ENCODE results near the gene ANGEL2.
"Not testable (repeated sequence)": the region's sequence is repeated elsewhere in the genome, so short reads cannot be mapped to it uniquely, and the experiment has no call there.

The ANGEL2 gene

DNA sequence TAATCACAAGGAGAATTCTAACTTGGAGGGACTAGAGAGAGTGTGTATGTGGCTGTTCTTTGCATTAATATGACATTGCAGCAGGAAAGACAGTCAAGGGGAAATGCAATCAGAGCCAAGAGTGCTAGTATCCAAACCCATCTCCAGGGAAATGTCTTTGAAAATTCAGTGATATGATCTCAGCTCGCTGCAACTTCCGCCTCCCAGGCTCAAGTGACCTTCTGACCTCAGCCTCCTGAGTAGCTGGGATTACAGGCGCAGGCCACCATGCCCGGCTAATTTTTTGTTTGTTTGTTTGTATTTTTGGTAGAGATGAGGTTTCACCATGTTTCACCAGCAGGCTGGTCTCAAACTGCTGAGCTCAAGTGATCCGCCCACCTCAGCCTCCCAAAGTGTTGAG is 49.1 kb downstream of the ANGEL2 start:
- peaks cover 65% of the 10 kb centered on the region for H3K36me3 ChIP-seq (ENCODE audit: insufficient read depth, insufficient read length, low read length)
- no peaks in the 10 kb centered on the region for H3K9me3 ChIP-seq (ENCODE audit: insufficient read depth, low read length)
- no peak overlapping the region for H3K4me3 ChIP-seq (ENCODE audit: insufficient read length, low read depth)
- no peak overlapping the region for H3K9ac ChIP-seq (ENCODE audit: insufficient read length, low read depth)
- H3K4me1 ChIP-seq (ENCODE audit: insufficient read depth, insufficient read length) = peaks cover 24% of the 10 kb centered on the region
- DNase-seq (ENCODE audit: low read depth, low spot score) = no peak
- H3K27me3 ChIP-seq (ENCODE audit: insufficient read depth, insufficient read length) = no peaks in the 10 kb centered on the region
- TF ChIP-seq SUZ12 (IDR thresholded peaks at IDR 0.05; ENCODE audit: extremely low read depth, insufficient read depth, insufficient read length) = no peak
- no peak for TF ChIP-seq ZNF274 (IDR thresholded peaks at IDR 0.05; ENCODE audit: low read depth, low read length)
- TF ChIP-seq YY1 (IDR thresholded peaks at IDR 0.05; ENCODE audit: insufficient read depth, insufficient read length) = no peak

DNA sequence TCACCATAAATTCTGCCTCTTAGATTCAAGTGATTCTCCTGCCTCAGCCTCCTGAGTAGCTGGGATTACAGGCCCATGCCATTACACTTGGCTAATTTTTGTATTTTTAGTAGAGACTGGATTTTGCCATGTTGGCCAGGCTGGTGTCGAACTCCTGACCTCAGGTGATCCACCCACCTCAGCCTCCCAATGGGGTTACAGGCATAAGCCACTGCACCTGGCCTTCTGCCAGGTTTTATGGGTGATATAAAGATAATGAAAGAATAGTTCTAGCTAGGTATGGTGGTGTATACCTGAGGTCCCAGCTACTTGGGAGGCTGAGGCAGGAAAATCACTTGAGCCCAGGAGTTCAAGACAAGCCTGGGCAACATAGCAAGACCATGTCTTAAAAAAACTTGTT is 50.7 kb downstream of the ANGEL2 start:
- peaks cover 73% of the 10 kb centered on the region for H3K36me3 ChIP-seq (ENCODE audit: insufficient read depth, insufficient read length, low read length)
- DNase-seq (ENCODE audit: low read depth, low spot score); H3K4me3 ChIP-seq (ENCODE audit: insufficient read length, low read depth); H3K9me3 ChIP-seq (ENCODE audit: insufficient read depth, low read length); H3K9ac ChIP-seq (ENCODE audit: insufficient read length, low read depth); H3K27me3 ChIP-seq (ENCODE audit: insufficient read depth, insufficient read length): not testable (repeated sequence)
- peaks cover 24% of the 10 kb centered on the region for H3K4me1 ChIP-seq (ENCODE audit: insufficient read depth, insufficient read length)

DNA sequence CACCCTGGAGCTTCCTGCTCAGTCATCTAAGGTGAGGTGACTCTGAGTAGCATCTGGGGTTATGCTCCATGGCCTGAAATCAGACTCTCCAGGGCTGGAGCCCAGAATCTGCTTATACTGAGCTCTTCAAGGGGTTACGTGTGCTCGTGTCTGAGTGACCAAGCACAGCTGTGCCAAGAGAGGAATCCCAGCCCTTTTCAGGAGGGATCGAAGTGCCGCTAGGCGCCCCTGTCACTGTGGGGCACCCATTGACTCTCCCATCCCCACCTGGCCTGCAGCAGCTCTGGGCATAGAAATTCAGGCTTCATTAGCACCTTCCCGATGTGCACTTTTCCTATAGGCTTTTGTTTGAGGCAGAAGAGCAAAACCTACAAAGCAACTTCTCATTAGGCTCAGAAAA is 51.6 kb downstream of the ANGEL2 start:
- no peak for DNase-seq (ENCODE audit: low read depth, low spot score)
- Histone ChIP-seq H3K9me3 (ENCODE audit: insufficient read depth, low read length) (no peaks in the 10 kb centered on the region), H3K27me3 (ENCODE audit: insufficient read depth, insufficient read length) (no peaks in the 10 kb centered on the region), H3K4me3 (ENCODE audit: insufficient read length, low read depth) (no peak overlapping the region), H3K36me3 (ENCODE audit: insufficient read depth, insufficient read length, low read length) (peaks cover 82% of the 10 kb centered on the region), H3K9ac (ENCODE audit: insufficient read length, low read depth) (no peak overlapping the region), H3K4me1 (ENCODE audit: insufficient read depth, insufficient read length) (peaks cover 28% of the 10 kb centered on the region)
- TF ChIP-seq ZNF274 (IDR thresholded peaks at IDR 0.05; ENCODE audit: low read depth, low read length) (no peak), YY1 (IDR thresholded peaks at IDR 0.05; ENCODE audit: insufficient read depth, insufficient read length) (no peak), SUZ12 (IDR thresholded peaks at IDR 0.05; ENCODE audit: extremely low read depth, insufficient read depth, insufficient read length) (no peak)

DNA sequence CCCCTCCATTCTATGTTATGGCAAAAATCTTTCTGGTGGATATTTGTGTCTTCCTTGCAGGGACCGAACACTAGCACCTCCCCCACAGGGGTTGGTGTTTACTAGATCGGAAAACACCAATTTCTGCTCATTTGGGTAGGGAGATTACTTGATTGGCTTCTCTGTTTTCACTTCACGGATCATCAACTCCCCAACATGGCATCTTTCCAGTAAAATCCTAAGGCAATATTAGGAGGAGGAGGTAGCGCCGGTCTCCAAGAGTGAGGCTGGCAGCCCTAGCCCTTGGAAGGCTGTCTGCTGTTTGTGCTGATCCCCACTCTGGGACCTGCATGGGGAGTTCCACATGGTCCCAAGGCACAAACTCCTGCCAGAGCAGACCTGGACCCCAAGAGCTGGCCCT is 53.2 kb downstream of the ANGEL2 start:
- Histone ChIP-seq H3K36me3 (ENCODE audit: insufficient read depth, insufficient read length, low read length) (peaks cover 90% of the 10 kb centered on the region), H3K9ac (ENCODE audit: insufficient read length, low read depth) (no peak overlapping the region), H3K9me3 (ENCODE audit: insufficient read depth, low read length) (no peaks in the 10 kb centered on the region), H3K4me3 (ENCODE audit: insufficient read length, low read depth) (no peak overlapping the region), H3K4me1 (ENCODE audit: insufficient read depth, insufficient read length) (peaks cover 25% of the 10 kb centered on the region), H3K27me3 (ENCODE audit: insufficient read depth, insufficient read length) (no peaks in the 10 kb centered on the region)
- DNase-seq (ENCODE audit: low read depth, low spot score) = no peak
- TF ChIP-seq YY1 (IDR thresholded peaks at IDR 0.05; ENCODE audit: insufficient read depth, insufficient read length) = no peak

DNA sequence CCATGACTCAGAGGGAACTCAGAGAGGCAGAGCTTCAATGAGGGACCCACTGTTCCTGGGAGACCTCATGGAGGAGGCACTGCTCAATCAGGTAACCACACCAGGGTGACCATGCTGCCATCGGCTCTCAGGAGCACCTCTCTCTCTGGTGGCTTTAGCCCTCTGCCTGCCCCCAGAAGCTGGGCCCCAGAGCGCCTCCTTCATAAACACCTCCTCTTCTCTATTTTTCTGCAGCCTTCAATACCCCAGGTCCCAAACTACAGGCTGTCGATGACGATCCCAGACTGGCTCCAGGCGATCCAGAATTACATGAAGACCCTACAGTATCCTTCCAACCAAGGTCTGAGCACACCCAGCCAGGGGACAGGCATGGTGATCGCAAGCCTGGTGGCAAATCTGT is 54.7 kb downstream of the ANGEL2 start:
- TF ChIP-seq YY1 (IDR thresholded peaks at IDR 0.05; ENCODE audit: insufficient read depth, insufficient read length) = no peak
- no peak for TF ChIP-seq ZNF274 (IDR thresholded peaks at IDR 0.05; ENCODE audit: low read depth, low read length)
- TF ChIP-seq SUZ12 (IDR thresholded peaks at IDR 0.05; ENCODE audit: extremely low read depth, insufficient read depth, insufficient read length) = no peak
- DNase-seq (ENCODE audit: low read depth, low spot score) = no peak
- H3K36me3 ChIP-seq (ENCODE audit: insufficient read depth, insufficient read length, low read length) = peaks cover 89% of the 10 kb centered on the region
- peaks cover 15% of the 10 kb centered on the region for H3K4me1 ChIP-seq (ENCODE audit: insufficient read depth, insufficient read length)
- no peaks in the 10 kb centered on the region for H3K27me3 ChIP-seq (ENCODE audit: insufficient read depth, insufficient read length)
- H3K9ac ChIP-seq (ENCODE audit: insufficient read length, low read depth) = no peak overlapping the region
- no peak overlapping the region for H3K4me3 ChIP-seq (ENCODE audit: insufficient read length, low read depth)
- no peaks in the 10 kb centered on the region for H3K9me3 ChIP-seq (ENCODE audit: insufficient read depth, low read length)

DNA sequence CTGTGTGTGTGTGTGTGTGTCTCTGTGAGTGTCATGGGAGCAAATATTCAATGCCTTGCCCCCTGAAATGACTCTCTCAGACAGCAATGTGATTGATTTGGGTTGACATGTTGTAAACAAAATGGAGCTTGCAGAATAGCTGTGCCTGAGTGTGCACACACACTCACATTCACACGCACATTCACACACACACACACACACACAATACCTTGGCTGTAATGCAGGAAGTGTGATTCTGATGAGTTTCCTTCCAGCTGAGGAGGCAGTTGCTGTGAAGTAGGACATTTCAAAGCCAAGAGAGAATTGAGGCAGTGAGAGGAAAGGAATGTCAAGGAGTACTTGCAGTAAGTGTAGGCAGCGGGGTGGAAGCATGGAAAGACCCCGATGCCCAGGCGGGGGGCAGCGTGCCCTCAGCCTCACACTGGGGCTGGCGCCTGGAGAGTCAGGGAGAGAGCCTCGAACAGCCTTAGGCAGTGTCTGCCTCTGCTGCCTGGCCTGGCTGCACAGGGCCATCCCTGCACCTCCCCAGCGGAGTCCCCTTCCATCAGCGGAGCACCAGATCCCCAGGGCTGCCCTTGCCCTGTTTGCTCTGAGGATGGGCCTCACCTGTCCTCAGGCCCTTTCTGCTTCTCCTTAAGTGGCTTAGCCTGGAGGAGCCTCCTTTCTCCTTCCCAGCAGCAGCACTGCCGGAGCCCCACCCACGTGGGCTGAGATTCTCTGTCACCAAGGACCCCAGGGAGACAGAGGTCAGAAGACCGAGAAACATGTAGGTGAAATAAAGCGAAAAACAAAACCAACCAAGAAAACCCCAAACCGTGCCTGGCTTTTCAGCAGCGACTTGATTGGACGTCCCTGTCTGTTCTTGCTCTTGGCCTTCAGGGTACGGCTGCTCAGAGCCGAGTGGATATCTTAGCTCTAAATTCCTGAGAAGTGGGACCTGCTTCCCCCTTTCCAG is 56.1 kb downstream of the ANGEL2 start:
- no peak overlapping the region for H3K9ac ChIP-seq (ENCODE audit: insufficient read length, low read depth)
- no peak overlapping the region for H3K4me3 ChIP-seq (ENCODE audit: insufficient read length, low read depth)
- no peak for DNase-seq (ENCODE audit: low read depth, low spot score)
- peaks cover 18% of the 10 kb centered on the region for H3K4me1 ChIP-seq (ENCODE audit: insufficient read depth, insufficient read length)
- peaks cover 93% of the 10 kb centered on the region for H3K36me3 ChIP-seq (ENCODE audit: insufficient read depth, insufficient read length, low read length)
- H3K9me3 ChIP-seq (ENCODE audit: insufficient read depth, low read length) = no peaks in the 10 kb centered on the region
- no peak for TF ChIP-seq ZNF274 (IDR thresholded peaks at IDR 0.05; ENCODE audit: low read depth, low read length)
- no peak for TF ChIP-seq SUZ12 (IDR thresholded peaks at IDR 0.05; ENCODE audit: extremely low read depth, insufficient read depth, insufficient read length)
- no peak for TF ChIP-seq YY1 (IDR thresholded peaks at IDR 0.05; ENCODE audit: insufficient read depth, insufficient read length)
- no peaks in the 10 kb centered on the region for H3K27me3 ChIP-seq (ENCODE audit: insufficient read depth, insufficient read length)

DNA sequence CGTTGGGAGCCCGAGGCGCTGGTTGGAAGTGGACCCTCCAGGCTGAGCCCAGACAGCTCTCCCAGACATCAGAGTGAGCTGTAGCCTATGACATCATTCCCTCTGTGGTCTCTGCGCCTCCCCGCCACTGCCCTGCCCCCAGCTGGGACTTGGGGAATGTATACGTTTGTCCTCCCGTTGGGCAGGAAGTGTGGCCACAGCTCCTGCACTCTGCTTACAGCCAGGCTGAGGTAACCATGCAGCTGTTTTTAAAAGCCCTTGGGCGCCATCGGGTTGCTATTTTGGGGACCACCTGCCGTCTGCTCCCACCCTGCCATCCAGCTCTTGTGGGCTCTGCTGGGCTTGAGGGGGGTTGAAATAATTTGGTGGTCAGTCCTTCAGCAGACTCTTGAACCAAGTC is 57.5 kb downstream of the ANGEL2 start:
- Histone ChIP-seq H3K4me3 (ENCODE audit: insufficient read length, low read depth) (no peak overlapping the region), H3K9ac (ENCODE audit: insufficient read length, low read depth) (no peak overlapping the region)
- no peak for TF ChIP-seq YY1 (IDR thresholded peaks at IDR 0.05; ENCODE audit: insufficient read depth, insufficient read length)
- TF ChIP-seq SUZ12 (IDR thresholded peaks at IDR 0.05; ENCODE audit: extremely low read depth, insufficient read depth, insufficient read length) = no peak
- TF ChIP-seq ZNF274 (IDR thresholded peaks at IDR 0.05; ENCODE audit: low read depth, low read length) = no peak

More for the DNA sequence above, 57.5 kb downstream of the ANGEL2 start:
- DNase-seq (ENCODE audit: low read depth, low spot score) = no peak
- H3K9me3 ChIP-seq (ENCODE audit: insufficient read depth, low read length) = no peaks in the 10 kb centered on the region
- peaks cover 17% of the 10 kb centered on the region for H3K4me1 ChIP-seq (ENCODE audit: insufficient read depth, insufficient read length)
- no peaks in the 10 kb centered on the region for H3K27me3 ChIP-seq (ENCODE audit: insufficient read depth, insufficient read length)
- peaks cover 93% of the 10 kb centered on the region for H3K36me3 ChIP-seq (ENCODE audit: insufficient read depth, insufficient read length, low read length)
